ENCODE measurements around the gene GBP4. TPM values are rescaled to one million over a fixed set of nuclear protein-coding genes. Genes with fewer than 3 reads are reported as not detected.
"Not testable (repeated sequence)": the region's sequence is repeated elsewhere in the genome, so short reads cannot be mapped to it uniquely, and the experiment has no call there.

The GBP4 gene
- total RNA-seq (2.7 TPM), polyA plus RNA-seq (ENCODE audit: insufficient read depth in 1 of 8, insufficient read length in 8 of 8, low replicate concordance in 1 of 8) (1 to 10 TPM; 2.7 to 5.9 (median 3.4) TPM)
- long read RNA-seq, donor 1, result 0 reads
- long read RNA-seq, donor 2, result 0 reads
- long read RNA-seq, donor 3, result 0 reads
- long read RNA-seq, donor 4, result 0 reads
- long read RNA-seq, donor 5, result 0 reads
- long read RNA-seq, donor 6, result 0 reads
- long read RNA-seq, donor 7, full-length matches to known transcripts, result 1 of 1 reads
- long read RNA-seq, donor 7, partial matches to known transcripts, result 0 of 1 reads
- long read RNA-seq, donor 7, other reads (novel, unspliced or antisense), result 0 of 1 reads
- long read RNA-seq, donor 8, result 0 reads
- long read RNA-seq, donor 9, result 0 reads
- long read RNA-seq, donor 10, result 0 reads
- long read RNA-seq, donor 11, result 0 reads

GRCh38 chr1:89198491-89199072 lies at the start of gene GBP4:
Gene GBP4, minus strand, starts transcription at chr1:89198942. Its CDS starts 108 bp downstream, at chr1:89198834.
- Histone ChIP-seq H3K27ac (ENCODE audit: low read length) (peak within 1 kb of the TSS; percentile 62), H3K9me3 (replicated peaks; ENCODE audit: control insufficient read depth, low read depth, low read length) (no peaks in the 10 kb centered on the region), H3K36me3 (ENCODE audit: control insufficient read depth, insufficient read depth, low read length) (no peaks in the 10 kb centered on the region), H3K4me3 (ENCODE audit: low read length) (peak within 1 kb of the TSS; percentile 44), H3K27me3 (ENCODE audit: control insufficient read depth, insufficient read depth, low read length) (no peaks in the 10 kb centered on the region), H3K4me1 (ENCODE audit: control insufficient read depth, insufficient read depth, low read length) (no peaks in the 10 kb centered on the region)
- DNase-seq, result peak; percentile 53
- 30% methylated on average over 11 of the region's 21 CpGs for WGBS (ENCODE audit: insufficient coverage)

DNA sequence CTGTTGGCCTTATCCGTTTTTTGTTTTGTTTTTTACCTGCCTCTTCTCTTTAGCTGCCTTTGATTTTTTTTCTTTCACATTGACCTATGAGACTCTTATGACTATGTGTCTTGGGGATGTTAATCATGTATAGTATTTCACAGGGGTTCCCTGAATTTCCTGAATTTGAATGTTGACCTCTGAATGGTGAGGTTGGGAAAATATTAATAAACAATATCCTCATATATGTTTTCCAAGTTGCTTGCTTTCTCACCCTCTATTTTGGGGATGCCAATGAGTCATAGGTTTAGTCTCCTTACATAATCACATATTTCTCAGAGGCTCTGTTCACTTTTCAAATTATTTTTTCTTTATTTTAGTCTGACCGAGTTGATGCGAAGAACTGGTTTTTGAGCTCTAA lies 44.3 kb upstream of the GBP4 start:
- no CpG with 5 or more reads among the region's 3 CpGs for WGBS (ENCODE audit: insufficient coverage)
- Histone ChIP-seq H3K4me3 (ENCODE audit: low read length) (no peak overlapping the region), H3K36me3 (ENCODE audit: control insufficient read depth, insufficient read depth, low read length) (no peaks in the 10 kb centered on the region), H3K9me3 (replicated peaks; ENCODE audit: control insufficient read depth, low read depth, low read length) (no peaks in the 10 kb centered on the region), H3K4me1 (ENCODE audit: control insufficient read depth, insufficient read depth, low read length) (no peaks in the 10 kb centered on the region), H3K27me3 (ENCODE audit: control insufficient read depth, insufficient read depth, low read length) (no peaks in the 10 kb centered on the region), H3K27ac (ENCODE audit: low read length) (no peak overlapping the region)
- DNase-seq, result no peak

DNA sequence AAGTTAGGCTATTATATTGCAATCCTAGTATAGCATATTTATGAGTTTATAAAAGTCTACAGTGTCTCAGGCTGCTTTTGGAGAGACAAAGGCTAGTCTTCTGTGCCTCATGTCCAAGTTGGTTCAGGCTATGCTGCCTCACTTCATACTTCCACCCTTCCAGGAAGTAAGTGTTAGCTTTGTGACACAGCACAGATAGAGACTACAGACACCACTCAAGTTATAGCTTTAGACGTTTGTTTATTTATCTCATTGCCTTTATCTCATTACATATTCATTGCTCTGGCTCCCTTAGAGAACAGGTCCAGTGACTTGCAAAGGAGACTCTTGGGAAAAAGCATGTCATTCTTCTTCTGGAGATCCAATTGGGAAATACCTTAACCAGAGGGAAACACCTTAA lies 22.6 kb upstream of the GBP4 start:
- Histone ChIP-seq H3K4me3 (ENCODE audit: low read length) (no peak overlapping the region), H3K27me3 (ENCODE audit: control insufficient read depth, insufficient read depth, low read length) (no peaks in the 10 kb centered on the region), H3K36me3 (ENCODE audit: control insufficient read depth, insufficient read depth, low read length) (no peaks in the 10 kb centered on the region), H3K9me3 (replicated peaks; ENCODE audit: control insufficient read depth, low read depth, low read length) (peaks cover 5% of the 10 kb centered on the region), H3K27ac (ENCODE audit: low read length) (no peak overlapping the region), H3K4me1 (ENCODE audit: control insufficient read depth, insufficient read depth, low read length) (no peaks in the 10 kb centered on the region)
- WGBS (ENCODE audit: insufficient coverage), result no CpG with 5 or more reads among the region's 1 CpG
- DNase-seq, result no peak

DNA sequence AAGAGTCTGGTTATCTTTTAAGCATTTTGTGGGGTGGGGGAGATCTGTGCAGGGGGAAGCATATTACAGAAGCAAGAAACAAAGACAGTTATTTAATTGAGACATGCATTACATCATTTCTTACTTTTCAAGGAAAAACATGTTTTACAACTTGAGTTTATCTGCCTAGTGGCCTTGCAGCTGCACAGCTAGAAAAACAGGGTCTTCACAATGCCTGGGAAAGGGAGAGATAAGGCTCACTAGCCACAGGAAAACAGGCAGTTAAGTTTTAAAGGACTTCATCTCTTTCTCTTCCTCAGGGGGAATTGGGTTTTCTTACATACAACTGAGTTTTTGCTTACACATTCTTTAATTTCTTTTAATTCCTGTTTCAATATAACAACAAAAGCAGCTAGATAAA lies 21.1 kb upstream of the GBP4 start:
- H3K27ac ChIP-seq (ENCODE audit: low read length); H3K4me3 ChIP-seq (ENCODE audit: low read length); H3K9me3 ChIP-seq (replicated peaks; ENCODE audit: control insufficient read depth, low read depth, low read length); DNase-seq; H3K4me1 ChIP-seq (ENCODE audit: control insufficient read depth, insufficient read depth, low read length); H3K27me3 ChIP-seq (ENCODE audit: control insufficient read depth, insufficient read depth, low read length); H3K36me3 ChIP-seq (ENCODE audit: control insufficient read depth, insufficient read depth, low read length): not testable (repeated sequence)

DNA sequence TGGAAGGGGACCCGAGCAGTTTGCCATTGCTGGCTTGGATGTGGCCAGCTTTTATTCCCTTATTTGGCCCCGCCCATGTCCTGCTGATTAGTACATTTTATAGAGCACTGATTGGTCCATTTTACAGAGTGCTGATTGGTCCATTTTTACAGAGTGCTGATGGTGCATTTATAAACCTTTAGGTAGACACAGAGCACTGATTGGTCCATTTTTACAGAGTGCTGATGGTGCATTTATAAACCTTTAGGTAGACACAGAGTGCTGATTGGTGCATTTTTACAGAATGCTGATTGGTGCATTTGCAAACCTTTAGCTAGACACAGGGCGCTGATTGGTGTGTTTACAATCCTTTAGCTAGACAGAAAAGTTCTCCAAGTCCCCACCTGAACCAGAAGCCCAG lies 20.2 kb upstream of the GBP4 start:
- not testable (repeated sequence) for H3K27me3 ChIP-seq (ENCODE audit: control insufficient read depth, insufficient read depth, low read length); H3K9me3 ChIP-seq (replicated peaks; ENCODE audit: control insufficient read depth, low read depth, low read length); H3K36me3 ChIP-seq (ENCODE audit: control insufficient read depth, insufficient read depth, low read length); H3K27ac ChIP-seq (ENCODE audit: low read length); H3K4me1 ChIP-seq (ENCODE audit: control insufficient read depth, insufficient read depth, low read length); DNase-seq; H3K4me3 ChIP-seq (ENCODE audit: low read length)
- 40% methylated on average over 1 of the region's 3 CpGs for WGBS (ENCODE audit: insufficient coverage)

GRCh38 chr1:89213347-89213746 lies 14.6 kb upstream of the GBP4 start:
- no CpG with 5 or more reads among the region's 1 CpG for WGBS (ENCODE audit: insufficient coverage)
- no peaks in the 10 kb centered on the region for H3K27me3 ChIP-seq (ENCODE audit: control insufficient read depth, insufficient read depth, low read length)
- H3K9me3 ChIP-seq (replicated peaks; ENCODE audit: control insufficient read depth, low read depth, low read length), result peaks cover 6% of the 10 kb centered on the region
- H3K36me3 ChIP-seq (ENCODE audit: control insufficient read depth, insufficient read depth, low read length), result no peaks in the 10 kb centered on the region
- H3K4me1 ChIP-seq (ENCODE audit: control insufficient read depth, insufficient read depth, low read length), result no peaks in the 10 kb centered on the region
- no peak overlapping the region for H3K4me3 ChIP-seq (ENCODE audit: low read length)
- no peak for DNase-seq
- H3K27ac ChIP-seq (ENCODE audit: low read length), result no peak overlapping the region

GRCh38 chr1:89211035-89211634 lies 12.4 kb upstream of the GBP4 start:
- DNase-seq, result no peak
- Histone ChIP-seq H3K4me3 (ENCODE audit: low read length) (no peak overlapping the region), H3K9me3 (replicated peaks; ENCODE audit: control insufficient read depth, low read depth, low read length) (peaks cover 3% of the 10 kb centered on the region), H3K27me3 (ENCODE audit: control insufficient read depth, insufficient read depth, low read length) (no peaks in the 10 kb centered on the region), H3K4me1 (ENCODE audit: control insufficient read depth, insufficient read depth, low read length) (no peaks in the 10 kb centered on the region), H3K27ac (ENCODE audit: low read length) (no peak overlapping the region), H3K36me3 (ENCODE audit: control insufficient read depth, insufficient read depth, low read length) (no peaks in the 10 kb centered on the region)
- no CpG with 5 or more reads among the region's 1 CpG for WGBS (ENCODE audit: insufficient coverage)

DNA sequence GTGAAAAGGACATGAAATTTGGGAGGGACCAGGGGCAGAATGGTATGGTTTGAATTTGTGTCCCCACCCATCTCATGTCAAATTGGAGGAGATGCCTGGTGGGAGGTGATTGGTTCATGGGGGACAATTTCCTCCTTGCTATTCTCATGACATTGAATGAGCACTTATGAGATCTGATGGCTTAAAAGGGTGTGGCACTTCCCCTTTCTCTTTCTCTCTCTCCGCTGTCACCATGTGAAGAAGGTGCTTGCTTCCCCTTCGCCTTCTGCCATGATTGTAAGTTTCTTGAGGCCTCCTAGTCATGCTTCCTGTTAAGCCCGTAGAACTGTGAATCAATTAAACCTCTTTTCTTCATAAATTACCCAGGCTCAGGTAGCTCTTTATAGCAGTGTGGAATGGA lies 7.6 kb upstream of the GBP4 start:
- Histone ChIP-seq H3K36me3 (ENCODE audit: control insufficient read depth, insufficient read depth, low read length) (no peaks in the 10 kb centered on the region), H3K27ac (ENCODE audit: low read length) (no peak overlapping the region), H3K9me3 (replicated peaks; ENCODE audit: control insufficient read depth, low read depth, low read length) (peaks cover 8% of the 10 kb centered on the region), H3K4me1 (ENCODE audit: control insufficient read depth, insufficient read depth, low read length) (no peaks in the 10 kb centered on the region), H3K27me3 (ENCODE audit: control insufficient read depth, insufficient read depth, low read length) (no peaks in the 10 kb centered on the region), H3K4me3 (ENCODE audit: low read length) (no peak overlapping the region)
- WGBS (ENCODE audit: insufficient coverage), result 100% methylated on average over 1 of the region's 3 CpGs
- no peak for DNase-seq

DNA sequence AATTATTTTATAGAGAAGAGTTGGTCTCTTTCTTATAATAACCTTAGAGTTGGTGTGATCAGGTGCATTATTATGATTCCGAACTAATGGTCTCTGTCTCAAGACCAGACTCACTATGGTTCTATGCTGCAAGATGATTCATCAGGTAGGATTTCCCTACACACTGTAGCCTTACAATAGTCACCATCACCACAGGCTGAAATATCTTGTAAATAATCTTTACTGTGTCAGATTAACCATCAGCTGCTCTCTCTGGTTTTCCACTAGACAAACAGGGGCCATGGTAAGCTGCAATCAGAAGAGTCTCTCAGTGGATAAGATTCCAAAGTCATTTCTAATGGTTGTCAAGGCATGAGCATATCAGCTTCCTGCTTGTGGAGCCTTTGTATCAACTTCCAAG lies 4.4 kb upstream of the GBP4 start:
- no CpG with 5 or more reads among the region's 1 CpG for WGBS (ENCODE audit: insufficient coverage)
- no peak for DNase-seq
- H3K27ac ChIP-seq (ENCODE audit: low read length), result no peak overlapping the region
- H3K9me3 ChIP-seq (replicated peaks; ENCODE audit: control insufficient read depth, low read depth, low read length), result peaks cover 5% of the 10 kb centered on the region
- H3K36me3 ChIP-seq (ENCODE audit: control insufficient read depth, insufficient read depth, low read length), result no peaks in the 10 kb centered on the region
- H3K27me3 ChIP-seq (ENCODE audit: control insufficient read depth, insufficient read depth, low read length), result no peaks in the 10 kb centered on the region
- no peaks in the 10 kb centered on the region for H3K4me1 ChIP-seq (ENCODE audit: control insufficient read depth, insufficient read depth, low read length)
- H3K4me3 ChIP-seq (ENCODE audit: low read length), result no peak overlapping the region

GRCh38 chr1:89201106-89201794 lies 2.5 kb upstream of the GBP4 start:
- Histone ChIP-seq H3K27ac (ENCODE audit: low read length) (peak overlapping the region; percentile 23), H3K4me3 (ENCODE audit: low read length) (no peak overlapping the region), H3K36me3 (ENCODE audit: control insufficient read depth, insufficient read depth, low read length) (no peaks in the 10 kb centered on the region), H3K27me3 (ENCODE audit: control insufficient read depth, insufficient read depth, low read length) (no peaks in the 10 kb centered on the region), H3K9me3 (replicated peaks; ENCODE audit: control insufficient read depth, low read depth, low read length) (peaks cover 5% of the 10 kb centered on the region), H3K4me1 (ENCODE audit: control insufficient read depth, insufficient read depth, low read length) (no peaks in the 10 kb centered on the region)
- no peak for DNase-seq
- WGBS (ENCODE audit: insufficient coverage), result no CpG with 5 or more reads among the region's 4 CpGs
